Measurements from ENCODE around the gene KLK13.

Gene KLK13

GRCh38 chr19:51023946-51024345 lies 40.9 kb downstream of the KLK13 start:
- in situ Hi-C loops (cut with MboI; ENCODE audit: low sequenced_read_pairs) = no loop called here

GRCh38 chr19:51022526-51022925 lies 42.4 kb downstream of the KLK13 start:
- in situ Hi-C loops (cut with MboI; ENCODE audit: low sequenced_read_pairs) = no loop called here

GRCh38 chr19:51020988-51021651 lies 43.8 kb downstream of the KLK13 start:
- in situ Hi-C loops (cut with MboI; ENCODE audit: low sequenced_read_pairs) = no loop called here

GRCh38 chr19:51019544-51019925 lies 45.4 kb downstream of the KLK13 start, which contains the start of gene KLK10:
Gene KLK10 (minus strand): TSS chr19:51019709. CDS start chr19:51019130, 579 bp downstream.
- in situ Hi-C loops (cut with MboI; ENCODE audit: low sequenced_read_pairs) = no loop called here

- in situ Hi-C loops (cut with MboI; ENCODE audit: low sequenced_read_pairs) = no loop called here
These were observed 45.9 kb downstream of the KLK13 start for GRCh38 chr19:51018745-51019543.

GRCh38 chr19:51016798-51017683 lies 47.9 kb downstream of the KLK13 start:
- in situ Hi-C loops (cut with MboI; ENCODE audit: low sequenced_read_pairs) = no loop called here

- in situ Hi-C loops (cut with MboI; ENCODE audit: low sequenced_read_pairs) = no loop called here
These were observed 49.1 kb downstream of the KLK13 start for GRCh38 chr19:51015691-51016267.

- in situ Hi-C loops (cut with MboI; ENCODE audit: low sequenced_read_pairs) = no loop called here
These were observed 50.6 kb downstream of the KLK13 start for GRCh38 chr19:51014242-51014641.

GRCh38 chr19:51012661-51013190 lies 52.2 kb downstream of the KLK13 start:
- in situ Hi-C loops (cut with MboI; ENCODE audit: low sequenced_read_pairs) = no loop called here

GRCh38 chr19:51010066-51010795 lies 54.7 kb downstream of the KLK13 start:
- in situ Hi-C loops (cut with MboI; ENCODE audit: low sequenced_read_pairs) = no loop called here

- in situ Hi-C loops (cut with MboI; ENCODE audit: low sequenced_read_pairs) = no loop called here
These were observed 55.6 kb downstream of the KLK13 start for GRCh38 chr19:51009061-51009891.

GRCh38 chr19:51007488-51007887 lies 57.4 kb downstream of the KLK13 start:
- in situ Hi-C loops (cut with MboI; ENCODE audit: low sequenced_read_pairs) = no loop called here

GRCh38 chr19:51006406-51006805 lies 58.5 kb downstream of the KLK13 start:
- in situ Hi-C loops (cut with MboI; ENCODE audit: low sequenced_read_pairs) = no loop called here
